IMR-90 (cell line): ENCODE results near the gene AP4B1. TPM values are rescaled to one million over a fixed set of nuclear protein-coding genes. Genes with fewer than 3 reads are reported as not detected.

ENCODE experiments used
- ATAC-seq: fragments of 200-7000 bp; cut with Tn5 transposase; 2 replicates; pipeline ENCODE4 v1.9.1; 2020; ENCODE audit warnings: low read depth, mild to moderate bottlenecking, moderate library complexity
- BruUV-seq: library from RNA; stranded (reverse); fragments of 400-500 nt; replicated peaks from 2 replicates; lab custom pipeline; 2021; lab: Mats Ljungman, UMichigan
- CTCF ChIA-PET: fragments of 300-600 bp; formaldehyde crosslinking; extraction: SDS; loops from one replicate; lab custom pipeline; 2021; ENCODE audit warnings: antibody characterized with exemption; lab: Yijun Ruan, JAX
- POLR2A ChIA-PET: fragments of 300-600 bp; sonication (Branson Sonifier 250); formaldehyde crosslinking; loops from one replicate; lab custom pipeline; 2022; ENCODE audit warnings: antibody characterized with exemption; ENCODE audit not compliant: unreplicated experiment; lab: Charles Lee
- DNase-seq: peaks from one replicate; pipeline ENCODE4 v3.0.0; 2013
- H2AFZ ChIP-seq: replicated peaks from 2 replicates; pipeline ENCODE3; 2013; ENCODE audit warnings: low read length, mild to moderate bottlenecking; ENCODE audit not compliant: poor library complexity
- H2AK5ac ChIP-seq: 2 replicates; pipeline ENCODE4 v1.6.1; 2013; ENCODE audit warnings: low read depth, low read length, inconsistent platforms
- H2AK9ac ChIP-seq: replicated peaks from 2 replicates; pipeline ENCODE3; 2013; ENCODE audit warnings: mild to moderate bottlenecking, low read depth, low read length, moderate library complexity; ENCODE audit not compliant: poor library complexity
- H2BK120ac ChIP-seq: 2 replicates; pipeline ENCODE4 v1.6.1; 2013; ENCODE audit warnings: low read depth, low read length, inconsistent platforms
- H2BK15ac ChIP-seq: 3 replicates; pipeline ENCODE4 v1.6.1; 2013; ENCODE audit warnings: low read depth, low read length, inconsistent platforms
- H2BK20ac ChIP-seq: 2 replicates; pipeline ENCODE4 v1.6.1; 2013; ENCODE audit warnings: low read depth, mild to moderate bottlenecking, inconsistent platforms, low read length, moderate library complexity
- H2BK5ac ChIP-seq: 2 replicates; pipeline ENCODE4 v1.6.1; 2013; ENCODE audit warnings: mild to moderate bottlenecking, low read depth, low read length, inconsistent platforms; ENCODE audit not compliant: poor library complexity, severe bottlenecking
- H3K14ac ChIP-seq: replicated peaks from 2 replicates; pipeline ENCODE4 v1.6.1; 2013; ENCODE audit warnings: low read depth, low read length, inconsistent platforms
- H3K18ac ChIP-seq: 2 replicates; pipeline ENCODE4 v1.6.1; 2013; ENCODE audit warnings: low read depth, low read length, control low read depth
- H3K23ac ChIP-seq: 2 replicates; pipeline ENCODE4 v1.6.1; 2013; ENCODE audit warnings: low read depth, low read length, inconsistent platforms
- H3K27ac ChIP-seq: 2 replicates; pipeline ENCODE4 v1.5.1; 2013; ENCODE audit warnings: mild to moderate bottlenecking, control low read depth, low read length; ENCODE audit not compliant: insufficient read depth
- H3K27me3 ChIP-seq: 2 replicates; pipeline ENCODE4 v1.6.1; 2013; ENCODE audit warnings: low read length; ENCODE audit not compliant: control insufficient read depth, insufficient read depth
- H3K36me3 ChIP-seq: 2 replicates; pipeline ENCODE4 v1.6.1; 2013; ENCODE audit warnings: low read length, mixed read lengths; ENCODE audit not compliant: control insufficient read depth, insufficient read depth
- H3K4ac ChIP-seq: 2 replicates; pipeline ENCODE4 v1.6.1; 2013; ENCODE audit warnings: low read depth, low read length, inconsistent platforms
- H3K4me1 ChIP-seq: 2 replicates; pipeline ENCODE4 v1.6.1; 2013; ENCODE audit warnings: low read length, mixed read lengths; ENCODE audit not compliant: control insufficient read depth, insufficient read depth
- H3K4me2 ChIP-seq: 2 replicates; pipeline ENCODE4 v1.6.1; 2013; ENCODE audit warnings: low read depth, mild to moderate bottlenecking, control low read depth, low read length, moderate library complexity
- H3K4me3 ChIP-seq: 2 replicates; pipeline ENCODE4 v1.5.1; 2013; ENCODE audit warnings: low read depth, mild to moderate bottlenecking, control low read depth, low read length, moderate library complexity; ENCODE audit not compliant: insufficient read depth
- H3K56ac ChIP-seq: 2 replicates; pipeline ENCODE4 v1.6.1; 2013; ENCODE audit warnings: low read length, inconsistent platforms; ENCODE audit not compliant: insufficient read depth; ENCODE audit errors: extremely low read depth
- H3K79me1 ChIP-seq, 2 experiments: 2 replicates each; pipeline ENCODE4 v1.6.1; 2013; ENCODE audit warnings: low read length in 2 of 2, inconsistent platforms in 1 of 2, low read depth in 1 of 2
- H3K9ac ChIP-seq: 2 replicates; pipeline ENCODE4 v1.6.1; 2013; ENCODE audit warnings: low read depth, low read length, control low read depth
- H3K9me1 ChIP-seq: 2 replicates; pipeline ENCODE4 v1.6.1; 2013; ENCODE audit warnings: low read length, inconsistent platforms; ENCODE audit not compliant: insufficient read depth
- H3K9me3 ChIP-seq: 2 replicates; pipeline ENCODE4 v1.6.1; 2013; ENCODE audit warnings: low read length; ENCODE audit not compliant: control insufficient read depth, insufficient read depth
- H4K20me1 ChIP-seq: 2 replicates; pipeline ENCODE4 v1.6.1; 2013; ENCODE audit warnings: low read length, inconsistent platforms; ENCODE audit not compliant: insufficient read depth
- H4K5ac ChIP-seq: 2 replicates; pipeline ENCODE4 v1.6.1; 2013; ENCODE audit warnings: mild to moderate bottlenecking, low read depth, low read length, control low read depth
- H4K8ac ChIP-seq, 2 experiments: 2 replicates each; pipeline ENCODE4 v1.6.1; 2013; ENCODE audit warnings: low read depth in 2 of 2, low read length in 2 of 2, control low read depth in 1 of 2, inconsistent platforms in 1 of 2
- H4K91ac ChIP-seq: 2 replicates; pipeline ENCODE4 v1.6.1; 2013; ENCODE audit warnings: low read depth, low read length, inconsistent platforms; ENCODE audit not compliant: insufficient read depth
- BHLHE40 ChIP-seq: fragments of 150-350 bp; IDR thresholded peaks from 2 replicates; pipeline ENCODE4 v1.6.1; 2016; ENCODE audit warnings: mild to moderate bottlenecking, low read depth, low read length
- CEBPB ChIP-seq: IDR thresholded peaks from 2 replicates; pipeline ENCODE4 v1.6.1; 2012; ENCODE audit warnings: low read depth, low read length, improper control_type of control experiment
- MAFK ChIP-seq: IDR thresholded peaks from 2 replicates; pipeline ENCODE4 v1.6.1; 2012; ENCODE audit warnings: low read depth, low read length, improper control_type of control experiment
- POLR2A ChIP-seq: IDR thresholded peaks from 2 replicates; pipeline ENCODE4 v1.6.1; 2012; ENCODE audit warnings: mild to moderate bottlenecking, low read depth, low read length
- RAD21 ChIP-seq: IDR thresholded peaks from 2 replicates; pipeline ENCODE4 v1.6.1; 2012; ENCODE audit warnings: low read length, improper control_type of control experiment
- RCOR1 ChIP-seq: IDR thresholded peaks from 2 replicates; pipeline ENCODE4 v1.6.1; 2012; ENCODE audit warnings: mild to moderate bottlenecking, low read length, improper control_type of control experiment; ENCODE audit not compliant: insufficient replicate concordance
- SMC3 ChIP-seq: fragments of 150-350 bp; IDR thresholded peaks from 2 replicates; pipeline ENCODE4 v1.6.1; 2016; ENCODE audit warnings: low read depth, mild to moderate bottlenecking, antibody characterized with exemption, low read length, moderate library complexity
- WGBS, 2 experiments: methylation state at CpG; one replicate each; pipeline versions ENCODE4 v1.1.5 to v1.1.7; 2013; ENCODE audit warnings: missing lambda C conversion rate in 2 of 2; ENCODE audit not compliant: insufficient read length in 1 of 2; ENCODE audit errors: extremely low coverage in 2 of 2; 5-methylcytosine and 5-hydroxymethylcytosine counted together
- dilution Hi-C: fragments of 300-500 bp; cut with HindIII; formaldehyde crosslinking; loops from one replicate; pipeline ENCODE4 v1.14.3; 2018; ENCODE audit warnings: low sequenced_read_pairs; ENCODE audit not compliant: unreplicated experiment
- in situ Hi-C: fragments of 300-500 bp; cut with MboI; formaldehyde crosslinking; loops from 3 replicates; pipeline ENCODE4 v1.14.3; 2019; ENCODE audit warnings: low sequenced_read_pairs, inconsistent platforms, mixed read lengths
- intact Hi-C: fragments of 100-400 bp; cut with micrococcal nuclease; formaldehyde crosslinking; loops from 2 replicates; pipeline ENCODE4 v1.10.0; 2022
- polyA plus RNA-seq, 3 experiments: library from polyadenylated mRNA; depleted of rRNA; stranded (reverse); fragments of >200 nt; gene quantifications; 2 replicates each; pipeline ENCODE4 v1.2.3, GENCODE V29; 2012; ENCODE audit warnings: low replicate concordance in 1 of 3
- total RNA-seq: library from RNA; depleted of rRNA; stranded (reverse); fragments of >200 nt; gene quantifications from 2 replicates; pipeline ENCODE4 v1.2.3, GENCODE V29; 2012
- TF ChIP-seq, protein P1 (sequence below): fragments of 150-350 bp; IDR thresholded peaks from 2 replicates; pipeline ENCODE4 v1.6.1; 2016; ENCODE audit warnings: low read depth, mild to moderate bottlenecking, low read length, moderate library complexity, borderline replicate concordance
- TF ChIP-seq, protein P2 (sequence below): conservative IDR thresholded peaks from 2 replicates; pipeline ENCODE4 v1.5.1; 2012; ENCODE audit warnings: mild to moderate bottlenecking, low read depth, low read length, improper control_type of control experiment
- TF ChIP-seq, protein P3 (sequence below): fragments of 150-350 bp; IDR thresholded peaks from 2 replicates; pipeline ENCODE4 v1.6.1; 2017; ENCODE audit warnings: mild to moderate bottlenecking, antibody characterized with exemption, low read length, low read depth

The AP4B1 gene
- total and polyA plus RNA-seq, 2 of the 4 experiments (the other 2 are of a cell fraction), result 15.6 to 18.1 TPM

DNA sequence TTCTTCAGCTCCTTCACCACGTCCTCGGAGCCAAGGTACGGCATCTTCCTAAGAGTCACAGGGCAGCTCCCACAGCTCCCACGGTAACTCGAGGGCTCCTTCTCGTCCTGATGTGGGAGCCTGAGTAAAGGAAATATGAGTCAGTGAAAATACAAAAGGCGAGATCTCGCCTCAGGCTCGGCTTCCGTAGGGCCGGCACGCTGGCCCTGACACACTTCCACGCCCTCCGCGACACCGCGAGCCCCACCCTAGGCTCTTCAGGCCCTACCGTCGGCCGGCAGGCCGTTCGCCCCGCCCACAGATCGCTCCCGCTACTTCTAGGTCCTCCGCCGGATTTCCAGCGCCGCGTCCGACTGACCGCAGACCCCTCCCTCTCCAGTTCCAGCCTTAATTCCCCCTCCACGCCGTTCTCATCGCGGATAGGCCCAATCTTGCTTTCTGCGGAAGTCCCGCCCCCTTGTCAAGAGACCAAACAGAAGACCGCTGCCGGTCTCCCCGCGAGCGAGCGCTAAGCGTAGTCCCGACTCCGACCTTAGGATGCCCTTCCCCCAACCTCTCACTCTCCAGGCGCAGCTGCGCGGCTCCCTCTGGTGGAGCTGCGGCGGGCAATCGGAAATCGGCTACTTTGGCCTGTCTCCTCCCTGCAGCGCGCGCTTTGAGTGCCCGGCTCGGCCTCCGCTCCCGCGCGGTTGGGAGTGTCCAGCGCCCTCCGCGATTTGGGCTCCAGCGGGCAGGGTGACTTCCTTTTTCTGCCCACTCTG, at the start of gene AP4B1, which contains the start of gene DCLRE1B (continued):
- TF ChIP-seq, protein P1, sequence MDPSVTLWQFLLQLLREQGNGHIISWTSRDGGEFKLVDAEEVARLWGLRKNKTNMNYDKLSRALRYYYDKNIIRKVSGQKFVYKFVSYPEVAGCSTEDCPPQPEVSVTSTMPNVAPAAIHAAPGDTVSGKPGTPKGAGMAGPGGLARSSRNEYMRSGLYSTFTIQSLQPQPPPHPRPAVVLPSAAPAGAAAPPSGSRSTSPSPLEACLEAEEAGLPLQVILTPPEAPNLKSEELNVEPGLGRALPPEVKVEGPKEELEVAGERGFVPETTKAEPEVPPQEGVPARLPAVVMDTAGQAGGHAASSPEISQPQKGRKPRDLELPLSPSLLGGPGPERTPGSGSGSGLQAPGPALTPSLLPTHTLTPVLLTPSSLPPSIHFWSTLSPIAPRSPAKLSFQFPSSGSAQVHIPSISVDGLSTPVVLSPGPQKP, result no peak
- TF ChIP-seq MAFK (no peak), POLR2A (peak; percentile 86), RAD21 (peak; percentile 84), CEBPB (no peak)

DNA sequence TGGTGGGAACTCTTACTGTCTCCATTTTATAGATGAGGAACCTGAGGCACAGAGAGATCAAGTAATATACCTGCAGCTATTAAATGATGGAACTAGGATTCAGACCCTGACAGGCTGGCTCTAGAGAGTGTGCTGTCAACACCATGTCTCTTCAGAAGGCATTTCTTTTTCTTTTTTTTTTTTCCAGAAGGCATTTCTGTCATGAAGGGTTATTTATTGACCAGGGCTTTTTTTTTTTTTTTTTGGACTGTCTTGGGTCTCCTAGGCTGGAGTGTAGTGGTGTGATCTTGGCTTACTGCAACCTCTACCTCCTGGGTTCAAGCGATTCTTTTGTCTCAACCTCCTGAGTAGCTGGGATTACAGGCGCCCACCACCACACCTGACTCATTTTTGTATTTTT, 47.1 kb upstream of the AP4B1 start:
- peaks cover 4% of the 10 kb centered on the region for H3K4me1 ChIP-seq
- no peak overlapping the region for H2BK20ac ChIP-seq
- no peak overlapping the region for H3K14ac ChIP-seq
- dilution Hi-C loops (no loop called here), intact Hi-C loops (no loop called here), in situ Hi-C loops (loop anchor here (25.0 kb wide), 1 partner anchor 761 kb away; the partner anchor contains the start of gene NRAS)
- DNase-seq (no peak), ATAC-seq (no peak)
- H3K56ac ChIP-seq, result no peak overlapping the region
- peaks cover 3% of the 10 kb centered on the region; the same call in 1 of the 2 replicates for H3K9me1 ChIP-seq
- no peak overlapping the region for H2AK9ac ChIP-seq
- H3K27ac ChIP-seq, result no peak overlapping the region
- no peak overlapping the region for H3K9ac ChIP-seq
- H4K8ac ChIP-seq, result no peak overlapping the region
- H3K18ac ChIP-seq, result no peak overlapping the region
- H3K27me3 ChIP-seq, result no peaks in the 10 kb centered on the region
- no peak overlapping the region for H2BK5ac ChIP-seq
- H3K4me2 ChIP-seq, result no peak overlapping the region
- H3K23ac ChIP-seq, result no peak overlapping the region
- peaks cover 11% of the 10 kb centered on the region; the same call in 1 of the 2 replicates for H4K20me1 ChIP-seq
- no peak overlapping the region for H3K4ac ChIP-seq
- no peak overlapping the region for H2BK120ac ChIP-seq
- H4K5ac ChIP-seq, result no peak overlapping the region
- H2AK5ac ChIP-seq, result no peak overlapping the region
- H3K4me3 ChIP-seq, result no peak overlapping the region
- ChIA-PET CTCF (interaction anchor here (1.1 to 1.4 kb wide), 2 partner anchors 12 to 28 kb away, joined by 3 to 4 read pairs; partner anchors contain the start of gene OLFML3), POLR2A (no interaction called here)
- WGBS, 2 experiments, result no CpG with 5 or more reads among the region's 2 CpGs
- H3K79me1 ChIP-seq, result peaks cover 15 to 40% of the 10 kb centered on the region in 2 experiments
- no peak overlapping the region for H2BK15ac ChIP-seq
- no peak overlapping the region for H4K91ac ChIP-seq
- peaks cover 6% of the 10 kb centered on the region; the same call in 1 of the 2 replicates for H3K36me3 ChIP-seq
- H2AFZ ChIP-seq, result no peak overlapping the region
- H3K9me3 ChIP-seq, result no peaks in the 10 kb centered on the region
- BruUV-seq, result no TSS peak
- TF ChIP-seq RAD21, result no peak
- no peak for TF ChIP-seq POLR2A
- TF ChIP-seq, protein P2, sequence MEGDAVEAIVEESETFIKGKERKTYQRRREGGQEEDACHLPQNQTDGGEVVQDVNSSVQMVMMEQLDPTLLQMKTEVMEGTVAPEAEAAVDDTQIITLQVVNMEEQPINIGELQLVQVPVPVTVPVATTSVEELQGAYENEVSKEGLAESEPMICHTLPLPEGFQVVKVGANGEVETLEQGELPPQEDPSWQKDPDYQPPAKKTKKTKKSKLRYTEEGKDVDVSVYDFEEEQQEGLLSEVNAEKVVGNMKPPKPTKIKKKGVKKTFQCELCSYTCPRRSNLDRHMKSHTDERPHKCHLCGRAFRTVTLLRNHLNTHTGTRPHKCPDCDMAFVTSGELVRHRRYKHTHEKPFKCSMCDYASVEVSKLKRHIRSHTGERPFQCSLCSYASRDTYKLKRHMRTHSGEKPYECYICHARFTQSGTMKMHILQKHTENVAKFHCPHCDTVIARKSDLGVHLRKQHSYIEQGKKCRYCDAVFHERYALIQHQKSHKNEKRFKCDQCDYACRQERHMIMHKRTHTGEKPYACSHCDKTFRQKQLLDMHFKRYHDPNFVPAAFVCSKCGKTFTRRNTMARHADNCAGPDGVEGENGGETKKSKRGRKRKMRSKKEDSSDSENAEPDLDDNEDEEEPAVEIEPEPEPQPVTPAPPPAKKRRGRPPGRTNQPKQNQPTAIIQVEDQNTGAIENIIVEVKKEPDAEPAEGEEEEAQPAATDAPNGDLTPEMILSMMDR, result no peak
- TF ChIP-seq, protein P3, sequence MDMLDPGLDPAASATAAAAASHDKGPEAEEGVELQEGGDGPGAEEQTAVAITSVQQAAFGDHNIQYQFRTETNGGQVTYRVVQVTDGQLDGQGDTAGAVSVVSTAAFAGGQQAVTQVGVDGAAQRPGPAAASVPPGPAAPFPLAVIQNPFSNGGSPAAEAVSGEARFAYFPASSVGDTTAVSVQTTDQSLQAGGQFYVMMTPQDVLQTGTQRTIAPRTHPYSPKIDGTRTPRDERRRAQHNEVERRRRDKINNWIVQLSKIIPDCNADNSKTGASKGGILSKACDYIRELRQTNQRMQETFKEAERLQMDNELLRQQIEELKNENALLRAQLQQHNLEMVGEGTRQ, result no peak
- TF ChIP-seq BHLHE40, result no peak
- no peak for TF ChIP-seq RCOR1
- TF ChIP-seq, protein P1, result no peak
- no peak for TF ChIP-seq SMC3
- TF ChIP-seq MAFK, result no peak
